ENCODE measurements around the gene UBB. TPM values are rescaled to one million over a fixed set of nuclear protein-coding genes. Genes with fewer than 3 reads are reported as not detected.

UBB gene
- total and polyA plus RNA-seq, 2 of the 4 experiments (the other 2 are of a cell fraction): 2,561 to 4,283 TPM

DNA sequence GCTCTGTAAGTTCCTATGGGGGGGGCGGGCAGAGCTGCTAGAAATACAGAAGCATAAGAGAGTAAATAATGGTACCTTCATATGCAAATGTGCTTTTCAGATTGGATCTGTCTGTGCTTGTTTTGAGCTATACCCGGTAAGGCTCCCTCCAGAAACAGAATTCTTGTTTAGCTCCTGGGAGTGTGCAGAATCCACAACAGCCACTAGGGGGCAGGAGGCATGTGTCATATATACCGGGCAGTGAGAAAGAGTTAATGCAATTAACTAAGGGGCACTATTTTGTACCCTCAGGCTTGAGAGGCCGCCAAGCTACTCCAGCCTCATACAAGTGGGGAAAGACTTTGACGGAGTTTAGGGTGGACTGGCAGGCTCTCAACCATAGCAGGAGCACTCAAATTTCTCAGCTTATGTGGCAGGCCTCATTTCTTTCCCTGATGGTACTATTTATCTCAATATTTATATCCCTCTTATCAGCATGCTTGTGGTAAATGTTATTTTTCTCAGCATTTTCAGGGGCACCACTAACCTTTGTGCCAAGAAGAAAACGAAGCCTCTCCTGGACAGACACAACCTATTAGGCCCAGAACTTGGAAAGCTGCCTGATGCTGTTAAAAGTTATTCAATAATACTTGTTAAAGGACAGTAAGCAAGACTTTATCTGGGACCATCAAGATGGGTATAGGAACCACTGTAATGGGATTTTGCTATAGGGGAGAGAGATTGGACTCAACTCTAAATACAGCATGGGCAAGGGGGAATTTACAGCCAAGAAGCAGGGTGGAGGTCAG, 16.9 kb upstream of the UBB start:
- H3K4me1 ChIP-seq (ENCODE audit: control insufficient read depth, insufficient read depth, low read length): no peaks in the 10 kb centered on the region
- H2BK120ac ChIP-seq (ENCODE audit: low read depth, low read length): no peak overlapping the region
- no peak overlapping the region for H4K5ac ChIP-seq (ENCODE audit: low read depth, low read length)
- dilution Hi-C loops (cut with HindIII; ENCODE audit: low sequenced_read_pairs, unreplicated experiment): no loop called here
- no peak overlapping the region for H3K4ac ChIP-seq (ENCODE audit: low read depth, low read length)
- H3K23ac ChIP-seq (ENCODE audit: low read depth, low read length): no peak overlapping the region; the same call in 1 of the 2 replicates
- H3K9ac ChIP-seq (ENCODE audit: low read depth, low read length): no peak overlapping the region
- H2BK5ac ChIP-seq (ENCODE audit: low read depth, low read length, poor library complexity, severe bottlenecking): no peak overlapping the region
- no peak overlapping the region for H3K14ac ChIP-seq (replicated peaks; ENCODE audit: low read depth, low read length)
- in situ Hi-C loops (cut with MboI; ENCODE audit: low sequenced_read_pairs): loop anchor here (10.0 kb wide), 1 partner anchor 161 kb away; no protein-coding TSS in a partner anchor
- H2AK5ac ChIP-seq (ENCODE audit: low read depth, low read length): no peak overlapping the region
- peak overlapping the region; percentile 33 for H2AK9ac ChIP-seq (replicated peaks; ENCODE audit: low read depth, low read length, poor library complexity)
- no peaks in the 10 kb centered on the region for H3K36me3 ChIP-seq (ENCODE audit: control insufficient read depth, insufficient read depth, low read length)
- H2BK15ac ChIP-seq (ENCODE audit: low read depth, low read length): no peak overlapping the region; the same call in 2 of the 3 replicates
- no peak overlapping the region for H4K91ac ChIP-seq (ENCODE audit: insufficient read depth, low read depth, low read length)
- ATAC-seq (ENCODE audit: low read depth) (peak; percentile 99), DNase-seq (peak; percentile 69)
- no peaks in the 10 kb centered on the region for H3K9me3 ChIP-seq (ENCODE audit: control insufficient read depth, insufficient read depth, low read length)
- H3K4me2 ChIP-seq (ENCODE audit: low read depth, low read length): no peak overlapping the region
- ChIA-PET POLR2A (ENCODE audit: unreplicated experiment) (interaction anchor here (0.5 to 0.7 kb wide), 2 partner anchors 74 to 802 kb away, joined by 3 to 6 read pairs; no protein-coding TSS in a partner anchor), CTCF (interaction anchor here (0.5 to 1.9 kb wide), 24 partner anchors 8 to 955 kb away, joined by 3 to 19 read pairs (median 4); partner anchors contain the start of genes CENPV, TRPV2 and UBB)
- H3K4me3 ChIP-seq (ENCODE audit: insufficient read depth, low read depth, low read length): no peak overlapping the region
- no TSS peak for BruUV-seq (replicated peaks)
- no peak for TF ChIP-seq MAFK (IDR thresholded peaks at IDR 0.05; ENCODE audit: low read depth, low read length)
- TF ChIP-seq SMC3 (IDR thresholded peaks at IDR 0.05; ENCODE audit: low read depth, low read length): peak; percentile 70
- TF ChIP-seq RAD21 (IDR thresholded peaks at IDR 0.05; ENCODE audit: low read length): peak; percentile 77
- peak; percentile 90 for TF ChIP-seq CTCF (conservative IDR thresholded peaks at IDR 0.05; ENCODE audit: low read depth, low read length)
- H3K18ac ChIP-seq (ENCODE audit: low read depth, low read length): no peak overlapping the region
- H3K79me1 ChIP-seq (ENCODE audit: low read depth in 1 of 2, low read length in 2 of 2): no peaks in the 10 kb centered on the region
- intact Hi-C loops (cut with micrococcal nuclease): loop anchor here (1.0 kb wide), 1 partner anchor 157 kb away; no protein-coding TSS in a partner anchor
- peak overlapping the region in 1 of 2 experiments; percentile 34; a peak in 1 of 4 replicates for H4K8ac ChIP-seq (ENCODE audit: low read depth in 2 of 2, low read length in 2 of 2)
- no peaks in the 10 kb centered on the region for H3K27me3 ChIP-seq (ENCODE audit: control insufficient read depth, insufficient read depth, low read length)
- H2AFZ ChIP-seq (replicated peaks; ENCODE audit: low read length, poor library complexity): peak overlapping the region; percentile 66
- no peak overlapping the region for H3K56ac ChIP-seq (ENCODE audit: extremely low read depth, insufficient read depth, low read length)
- H3K9me1 ChIP-seq (ENCODE audit: insufficient read depth, low read length): no peaks in the 10 kb centered on the region
- no peak overlapping the region for H2BK20ac ChIP-seq (ENCODE audit: low read depth, low read length)
- no peaks in the 10 kb centered on the region for H4K20me1 ChIP-seq (ENCODE audit: insufficient read depth, low read length)
- no peak overlapping the region for H3K27ac ChIP-seq (ENCODE audit: insufficient read depth, low read length)
- WGBS, 2 experiments (ENCODE audit: extremely low coverage in 2 of 2, insufficient read length in 1 of 2): no CpG with 5 or more reads among the region's 6 CpGs
